DND-41 (cell line): ENCODE data around the gene PLXNC1.

Experiments
- ATAC-seq: fragments of 200-7000 bp; cut with Tn5 transposase; 3 replicates; pipeline ENCODE4 v1.9.1; 2021; ENCODE audit warnings: low read depth; ENCODE audit not compliant: insufficient read depth
- DNase-seq: peaks from one replicate; pipeline ENCODE4 v3.0.0-alpha.2; 2020
- H2AFZ ChIP-seq: 2 replicates; pipeline ENCODE4 v1.6.0; 2012; ENCODE audit warnings: low read depth, low read length
- H3K27ac ChIP-seq: 2 replicates; pipeline ENCODE4 v1.5.1; 2012; ENCODE audit warnings: low read length, inconsistent platforms
- H3K27me3 ChIP-seq: fragments of 200-600 bp; sonication (generic); 2 replicates; pipeline ENCODE4 v1.6.0; 2012; ENCODE audit warnings: low read length, mild to moderate bottlenecking, inconsistent platforms; ENCODE audit not compliant: insufficient read depth, poor library complexity
- H3K36me3 ChIP-seq: 2 replicates; pipeline ENCODE4 v1.5.1; 2012; ENCODE audit warnings: low read length, inconsistent platforms; ENCODE audit not compliant: insufficient read depth
- H3K4me1 ChIP-seq: 2 replicates; pipeline ENCODE4 v1.5.1; 2012; ENCODE audit warnings: mild to moderate bottlenecking, low read length; ENCODE audit not compliant: insufficient read depth
- H3K4me2 ChIP-seq: 2 replicates; pipeline ENCODE4 v1.6.0; 2012; ENCODE audit warnings: mild to moderate bottlenecking, moderate library complexity, low read length, inconsistent platforms; ENCODE audit not compliant: insufficient read depth
- H3K4me3 ChIP-seq, 2 experiments: fragments of 200-600 bp in 1 of 2; shearing (Covaris generic) in 1 of 2; 2 replicates each; pipeline ENCODE4 v1.5.1; 2012 to 2016; ENCODE audit warnings: inconsistent platforms in 2 of 2, low read length in 2 of 2, mild to moderate bottlenecking in 2 of 2, low read depth in 1 of 2, moderate library complexity in 1 of 2
- H3K79me2 ChIP-seq: 2 replicates; pipeline ENCODE4 v1.6.0; 2012; ENCODE audit warnings: low read length, inconsistent platforms; ENCODE audit not compliant: insufficient read depth
- H3K9ac ChIP-seq: 2 replicates; pipeline ENCODE4 v1.6.0; 2012; ENCODE audit warnings: low read depth, mild to moderate bottlenecking, inconsistent platforms, low read length, moderate library complexity
- H3K9me3 ChIP-seq: 2 replicates; pipeline ENCODE4 v1.5.1; 2012; ENCODE audit warnings: low read length, moderate library complexity, mild to moderate bottlenecking, inconsistent platforms; ENCODE audit not compliant: insufficient read depth, severe bottlenecking
- H4K20me1 ChIP-seq: 2 replicates; pipeline ENCODE4 v1.6.0; 2012; ENCODE audit warnings: low read length; ENCODE audit not compliant: insufficient read depth
- CTCF ChIP-seq: IDR thresholded peaks from 2 replicates; pipeline ENCODE4 v1.5.1; 2012; ENCODE audit warnings: borderline replicate concordance, low read length, moderate library complexity, mild to moderate bottlenecking; ENCODE audit not compliant: poor library complexity, severe bottlenecking; ENCODE audit errors: extremely low read depth
- EZH2 ChIP-seq: IDR thresholded peaks from 3 replicates; pipeline ENCODE4 v1.6.1; 2012; ENCODE audit warnings: borderline replicate concordance, low read depth, mild to moderate bottlenecking, moderate library complexity, low read length, inconsistent platforms; ENCODE audit not compliant: severe bottlenecking

PLXNC1 gene

GRCh38 chr12:94157181-94157580 is 8.8 kb downstream of the PLXNC1 start:
- no peak overlapping the region for H2AFZ ChIP-seq
- H3K4me1 ChIP-seq = no peaks in the 10 kb centered on the region
- no peaks in the 10 kb centered on the region for H3K36me3 ChIP-seq
- no peak overlapping the region for H3K4me3 ChIP-seq
- no peaks in the 10 kb centered on the region for H3K79me2 ChIP-seq
- no peak overlapping the region for H3K4me2 ChIP-seq
- H3K27me3 ChIP-seq = no peaks in the 10 kb centered on the region
- no peak overlapping the region for H3K27ac ChIP-seq
- no peak overlapping the region for H3K9ac ChIP-seq
- no peak for ATAC-seq
- H3K9me3 ChIP-seq = no peaks in the 10 kb centered on the region
- DNase-seq = no peak
- no peak for TF ChIP-seq EZH2
- TF ChIP-seq CTCF = no peak
- no peaks in the 10 kb centered on the region for H4K20me1 ChIP-seq

DNA sequence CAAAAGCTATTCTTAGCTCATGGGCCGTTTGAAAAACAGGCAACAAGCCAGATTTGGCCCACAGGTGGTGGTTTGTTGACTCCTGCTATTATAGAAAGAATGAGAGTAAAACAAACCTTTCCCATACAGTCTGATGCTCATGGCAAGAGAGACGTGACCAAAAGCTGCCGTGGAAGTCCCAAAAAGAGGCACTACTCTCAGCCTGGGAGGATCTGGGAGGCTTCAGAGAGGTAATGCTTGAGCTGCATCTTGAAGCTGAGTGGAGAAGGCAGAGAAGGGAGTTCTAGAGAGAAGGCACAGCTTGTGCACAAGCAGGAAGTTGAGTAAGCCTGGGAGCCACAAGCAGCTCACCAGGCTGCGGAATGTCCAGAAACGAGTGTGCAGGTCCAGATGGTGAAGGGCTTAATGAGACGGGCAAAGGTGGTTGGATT is 9.6 kb downstream of the PLXNC1 start:
- no peak overlapping the region for H2AFZ ChIP-seq
- no peak overlapping the region for H3K9ac ChIP-seq
- no peaks in the 10 kb centered on the region for H3K27me3 ChIP-seq
- H3K4me1 ChIP-seq = no peaks in the 10 kb centered on the region
- DNase-seq (no peak), ATAC-seq (0 out of 3 replicates have a peak, but pooled peaks have one; percentile 31)
- no peaks in the 10 kb centered on the region for H4K20me1 ChIP-seq
- no peaks in the 10 kb centered on the region for H3K36me3 ChIP-seq
- no peak for TF ChIP-seq CTCF
- no peak for TF ChIP-seq EZH2
- H3K4me3 ChIP-seq = no peak overlapping the region
- H3K4me2 ChIP-seq = no peak overlapping the region
- H3K9me3 ChIP-seq = no peaks in the 10 kb centered on the region
- no peak overlapping the region for H3K27ac ChIP-seq
- no peaks in the 10 kb centered on the region for H3K79me2 ChIP-seq

DNA sequence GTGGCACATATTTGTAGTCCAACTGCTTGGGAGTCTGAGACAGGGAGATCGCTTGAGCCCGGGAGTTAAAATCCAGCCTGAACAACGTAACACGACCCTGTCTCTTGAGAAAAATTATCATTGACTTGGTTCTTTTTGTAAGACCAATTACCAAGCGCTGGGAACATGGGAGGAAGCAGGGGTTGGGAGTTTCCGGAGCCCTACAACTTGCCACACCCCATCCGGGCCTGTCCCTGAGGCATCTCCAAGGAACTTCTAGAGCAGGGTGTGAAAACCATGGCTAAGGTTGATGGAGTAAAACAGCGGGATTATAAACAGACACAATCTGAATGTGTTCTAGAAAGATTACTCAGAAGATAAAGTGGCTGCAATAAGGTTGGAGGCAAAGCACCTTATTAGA is 10.3 kb downstream of the PLXNC1 start:
- no peak overlapping the region for H3K9ac ChIP-seq
- ATAC-seq = no peak
- no peaks in the 10 kb centered on the region for H3K36me3 ChIP-seq
- no peaks in the 10 kb centered on the region for H3K9me3 ChIP-seq
- H3K27me3 ChIP-seq = no peaks in the 10 kb centered on the region
- H3K4me1 ChIP-seq = no peaks in the 10 kb centered on the region
- no peak overlapping the region for H2AFZ ChIP-seq
- TF ChIP-seq CTCF = no peak
- no peak for TF ChIP-seq EZH2
- no peaks in the 10 kb centered on the region for H4K20me1 ChIP-seq
- H3K4me2 ChIP-seq = no peak overlapping the region
- DNase-seq = no peak
- no peak overlapping the region for H3K4me3 ChIP-seq
- H3K27ac ChIP-seq = no peak overlapping the region
- no peaks in the 10 kb centered on the region for H3K79me2 ChIP-seq

DNA sequence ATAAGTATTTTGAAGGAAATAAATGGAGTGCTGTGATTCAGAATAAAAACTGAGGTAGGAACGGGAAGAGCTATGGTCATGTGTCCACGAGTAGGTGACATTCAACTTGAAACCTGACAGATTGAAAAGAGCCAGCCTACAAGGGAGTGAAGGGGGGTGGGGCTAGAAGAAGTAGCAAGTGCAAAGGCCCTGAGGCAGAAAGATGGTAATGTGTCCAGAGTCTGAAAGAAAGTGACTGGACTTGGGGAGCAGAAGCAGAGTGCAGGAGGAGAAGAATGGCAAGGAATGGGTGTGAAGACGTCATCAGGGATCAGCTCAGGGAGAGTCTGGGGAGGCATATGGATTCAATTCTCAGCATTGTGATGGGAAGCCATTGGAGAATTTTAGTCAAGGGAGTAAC is 13.7 kb downstream of the PLXNC1 start:
- no peaks in the 10 kb centered on the region for H3K79me2 ChIP-seq
- no peaks in the 10 kb centered on the region for H3K27me3 ChIP-seq
- no peak overlapping the region for H3K4me3 ChIP-seq
- H3K27ac ChIP-seq = no peak overlapping the region
- DNase-seq = no peak
- H4K20me1 ChIP-seq = no peaks in the 10 kb centered on the region
- H3K9ac ChIP-seq = no peak overlapping the region
- no peaks in the 10 kb centered on the region for H3K36me3 ChIP-seq
- no peak overlapping the region for H2AFZ ChIP-seq
- H3K9me3 ChIP-seq = no peaks in the 10 kb centered on the region
- H3K4me1 ChIP-seq = no peaks in the 10 kb centered on the region
- no peak overlapping the region for H3K4me2 ChIP-seq
- ATAC-seq = no peak
- TF ChIP-seq CTCF = no peak
